Inferior parietal cortex (tissue), 1 donor: ENCODE data around the gene TXLNG.
"Not testable (repeated sequence)": the region's sequence is repeated elsewhere in the genome, so short reads cannot be mapped to it uniquely, and the experiment has no call there.

ENCODE experiments used
- DNase-seq: peaks from one replicate; pipeline ENCODE4 v3.0.0-alpha.2; 2016; ENCODE audit errors: extremely low spot score

Gene TXLNG

DNA sequence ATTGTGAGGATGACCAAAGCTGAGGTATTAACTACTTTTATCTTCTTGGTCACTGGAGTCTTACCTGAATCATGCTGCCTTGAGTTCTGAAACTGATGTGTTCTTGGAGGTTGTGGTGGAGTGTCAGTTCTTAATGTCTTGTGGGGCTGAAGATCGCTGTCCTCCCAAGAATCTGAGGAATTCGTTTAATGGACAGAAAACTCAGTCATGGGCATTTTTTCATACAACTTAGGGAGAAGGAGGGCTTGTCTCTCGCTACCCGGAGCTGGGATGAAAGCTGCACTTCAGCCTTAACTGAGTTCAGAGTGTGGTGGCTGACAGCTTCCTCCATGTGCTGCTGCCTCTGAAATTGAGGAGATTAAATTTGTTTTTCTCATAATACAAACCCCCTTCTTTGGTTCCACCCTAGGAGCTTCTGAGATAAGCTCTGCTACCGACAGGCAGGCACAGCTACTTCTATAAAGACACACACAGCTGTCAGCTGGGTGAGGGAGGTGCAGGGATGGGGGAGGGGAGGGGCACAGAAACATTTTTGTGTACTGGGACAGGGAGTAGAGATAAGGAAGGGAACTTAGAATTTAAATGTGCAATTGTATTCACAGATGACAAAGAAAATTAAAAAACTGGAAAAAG is 53.1 kb downstream of the TXLNG start:
- no peak for DNase-seq

GRCh38 chrX:16839852-16840460 is 53.7 kb downstream of the TXLNG start:
- no peak for DNase-seq

GRCh38 chrX:16842684-16843083 is 56.4 kb downstream of the TXLNG start:
- DNase-seq = no peak

GRCh38 chrX:16843208-16843909 is 57.1 kb downstream of the TXLNG start:
- no peak for DNase-seq

GRCh38 chrX:16845686-16846085 is 59.4 kb downstream of the TXLNG start:
- DNase-seq = no peak

DNA sequence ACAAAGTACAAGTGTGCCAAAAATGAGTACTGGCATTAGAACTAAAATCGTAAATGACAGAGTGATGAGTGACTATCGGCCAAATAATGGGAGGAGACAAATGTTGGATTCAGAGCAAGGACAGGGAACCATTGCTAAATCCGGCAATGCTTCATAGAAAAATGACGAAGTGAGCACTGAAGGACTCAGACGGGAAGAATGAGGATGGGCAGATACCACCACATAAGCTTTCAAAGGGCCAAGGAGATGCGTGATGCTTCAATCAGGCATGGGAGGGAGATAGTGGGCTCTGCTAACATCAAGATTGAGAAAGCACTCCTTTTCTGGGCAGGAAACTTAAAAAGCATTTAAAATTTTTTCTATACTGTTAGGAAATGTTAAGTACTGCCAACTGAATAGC is 62.3 kb downstream of the TXLNG start:
- no peak for DNase-seq

DNA sequence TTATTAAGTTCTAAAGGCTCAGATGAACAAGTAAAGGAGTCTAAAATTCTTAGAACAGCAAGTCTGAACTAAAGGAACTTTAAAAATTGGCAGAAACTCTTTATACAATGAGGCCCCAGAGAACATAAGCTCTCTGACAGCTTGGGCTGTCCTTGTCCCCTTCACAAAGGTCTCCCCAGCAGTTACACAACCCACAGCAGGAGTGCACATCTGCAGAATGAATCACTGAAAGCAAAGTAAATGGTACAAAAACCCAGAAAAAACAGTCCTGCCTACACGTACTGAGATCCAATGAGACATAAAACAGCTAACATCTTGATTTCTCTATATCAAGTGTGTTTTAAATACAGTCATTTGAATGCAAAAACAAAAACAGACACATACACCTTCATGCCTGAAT is 65.2 kb downstream of the TXLNG start:
- no peak for DNase-seq

DNA sequence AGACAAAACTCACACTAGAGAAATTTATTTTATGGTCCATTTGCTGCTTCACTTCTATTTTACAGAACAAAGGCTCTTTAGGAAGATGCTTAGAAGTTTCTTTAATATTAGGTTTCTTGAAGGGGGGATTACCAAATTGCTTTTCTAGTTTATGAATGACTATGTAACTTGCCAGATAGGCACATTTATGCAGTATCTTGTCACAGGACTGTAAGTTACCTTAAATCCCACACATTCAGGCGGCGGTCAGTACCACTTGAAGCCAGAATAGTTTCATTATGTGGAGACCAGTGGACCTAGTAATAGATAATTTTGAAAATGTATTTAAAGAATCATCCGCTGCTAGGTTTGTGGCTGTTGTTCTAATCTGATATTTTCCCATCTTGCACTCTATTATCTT is 65.6 kb downstream of the TXLNG start:
- DNase-seq = no peak

DNA sequence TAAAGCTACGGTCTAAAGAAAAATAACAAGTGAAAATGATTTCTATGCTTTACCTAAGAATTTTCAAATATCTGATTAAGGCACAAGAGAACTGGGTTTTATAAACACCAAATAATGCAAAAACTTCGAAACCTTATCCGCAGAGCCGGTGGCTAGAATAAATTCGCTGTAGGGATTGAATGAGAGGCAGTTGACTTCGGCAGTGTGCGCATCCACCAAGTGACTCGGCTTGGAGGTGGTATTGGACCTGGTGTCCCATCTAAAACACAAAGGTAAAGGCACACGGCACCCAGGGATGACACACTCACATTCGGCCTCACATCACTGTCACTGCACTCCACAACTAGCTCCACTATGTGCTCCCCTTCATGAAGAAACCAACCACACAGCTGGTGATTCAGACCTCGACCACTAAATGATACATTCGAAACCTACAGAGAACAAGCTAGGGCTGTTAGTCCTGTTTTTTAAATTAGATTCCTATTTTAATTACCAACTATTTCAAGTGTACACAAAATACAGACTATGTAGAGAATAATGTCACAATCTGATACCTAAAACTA is 66.4 kb downstream of the TXLNG start:
- DNase-seq = no peak

DNA sequence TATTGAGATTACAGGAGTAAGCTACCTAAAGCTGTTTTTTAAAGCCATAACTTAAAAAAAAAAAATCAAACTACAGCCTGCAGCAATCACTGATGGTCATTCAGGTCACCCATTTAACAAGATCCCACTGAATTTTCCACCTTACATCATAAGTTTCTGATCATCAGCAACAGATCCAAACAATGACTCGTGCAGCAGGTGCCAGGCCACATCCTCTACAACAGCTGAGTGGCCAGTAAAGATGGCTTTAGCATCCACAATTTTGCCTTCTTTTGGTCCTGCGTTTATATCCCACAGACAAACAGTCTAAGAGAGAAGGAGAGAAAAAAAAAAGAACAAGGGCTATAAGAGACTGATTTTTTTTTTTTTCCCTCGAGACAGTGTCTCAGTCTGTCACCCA is 67.3 kb downstream of the TXLNG start:
- DNase-seq = no peak

DNA sequence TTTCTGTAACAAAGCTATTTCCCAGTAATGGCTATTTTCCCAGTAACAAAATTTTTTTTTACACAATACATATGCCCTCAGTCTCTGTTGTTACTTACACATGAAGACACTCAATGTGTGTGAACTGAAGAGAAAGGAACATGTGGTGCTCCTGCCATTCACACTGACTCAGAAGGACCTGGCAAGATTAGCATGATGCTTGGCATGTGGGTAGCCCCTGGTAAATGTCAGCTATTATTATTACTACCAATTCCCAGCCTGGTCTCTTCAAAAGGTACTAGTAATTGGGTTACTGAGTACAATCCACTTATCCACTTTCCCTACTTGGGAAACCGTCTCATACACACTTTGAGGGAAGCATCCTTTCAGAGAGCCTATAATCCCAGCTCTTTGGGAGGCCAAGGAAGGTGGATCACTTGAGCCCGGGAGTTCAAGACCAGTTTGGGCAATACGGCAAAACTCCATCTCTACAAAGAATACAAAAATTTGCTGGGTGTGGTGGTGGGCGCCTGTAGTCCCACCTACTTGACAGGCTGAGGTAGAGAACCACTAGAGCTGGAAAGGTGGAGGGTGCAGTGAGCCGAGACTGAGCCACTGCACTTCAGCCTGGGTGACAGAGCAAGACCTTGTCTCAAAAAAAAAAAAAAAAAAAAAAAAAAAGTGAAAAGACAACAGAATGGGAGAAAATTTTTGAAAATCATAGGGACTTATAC is 69.3 kb downstream of the TXLNG start:
- no peak for DNase-seq

GRCh38 chrX:16856076-16856404 is 69.8 kb downstream of the TXLNG start:
- not testable (repeated sequence) for DNase-seq

DNA sequence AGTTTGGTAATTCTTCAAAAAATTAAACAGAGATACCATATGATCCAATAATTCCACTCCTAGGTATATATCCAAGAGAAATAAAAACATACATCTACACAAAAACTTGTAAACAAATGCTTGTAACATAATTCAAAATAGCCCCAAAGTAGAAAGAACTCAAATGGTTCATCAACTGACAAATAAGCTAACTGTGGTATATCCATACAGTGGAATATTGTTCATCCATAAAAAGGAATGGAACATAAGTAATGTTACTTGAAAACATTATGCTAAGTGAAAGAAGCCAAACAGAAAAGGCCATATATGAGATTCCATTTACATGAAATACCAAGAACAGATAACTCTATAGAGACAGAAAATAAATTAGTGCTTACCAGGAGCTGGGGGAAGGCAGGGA is 70.5 kb downstream of the TXLNG start:
- no peak for DNase-seq

DNA sequence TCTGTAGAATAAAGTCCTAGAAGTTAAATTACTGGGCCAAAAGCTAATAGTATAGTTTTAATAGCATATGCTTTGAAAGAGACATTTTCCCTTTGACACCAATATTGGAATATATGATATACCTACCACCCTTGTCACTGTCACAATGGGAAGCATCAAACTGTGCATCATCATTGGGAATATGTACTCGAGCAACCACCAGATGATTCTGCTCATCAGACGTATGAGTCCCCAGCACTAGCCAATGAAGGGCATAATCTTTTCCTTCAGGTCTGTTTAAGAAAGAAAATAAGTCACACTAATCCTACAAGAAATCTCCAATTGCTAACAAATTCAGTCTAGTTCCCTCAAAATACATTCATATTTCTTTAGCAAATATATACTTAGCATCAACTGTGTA is 76.6 kb downstream of the TXLNG start:
- DNase-seq = no peak

- DNase-seq = no peak
Measured at GRCh38 chrX:16867947-16868346, 81.7 kb downstream of the TXLNG start.

DNA sequence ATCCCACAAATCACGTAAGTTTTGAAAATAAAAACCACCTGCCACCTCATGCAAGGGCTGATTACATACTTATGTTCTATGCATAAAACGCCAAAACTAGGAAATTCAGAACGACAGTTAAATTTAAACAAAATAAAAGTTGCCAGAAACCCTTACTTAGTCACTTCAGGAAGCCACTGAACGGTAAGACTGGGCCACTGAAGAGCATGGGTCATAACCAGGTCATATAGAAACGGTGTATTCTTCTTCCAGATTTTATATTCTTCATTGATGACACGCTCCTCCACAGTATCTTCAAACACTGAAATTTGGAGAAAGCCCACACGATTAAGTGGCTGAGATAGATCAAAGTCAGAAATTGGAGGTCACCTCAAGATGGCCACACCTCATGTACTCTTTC is 82.7 kb downstream of the TXLNG start:
- no peak for DNase-seq

DNA sequence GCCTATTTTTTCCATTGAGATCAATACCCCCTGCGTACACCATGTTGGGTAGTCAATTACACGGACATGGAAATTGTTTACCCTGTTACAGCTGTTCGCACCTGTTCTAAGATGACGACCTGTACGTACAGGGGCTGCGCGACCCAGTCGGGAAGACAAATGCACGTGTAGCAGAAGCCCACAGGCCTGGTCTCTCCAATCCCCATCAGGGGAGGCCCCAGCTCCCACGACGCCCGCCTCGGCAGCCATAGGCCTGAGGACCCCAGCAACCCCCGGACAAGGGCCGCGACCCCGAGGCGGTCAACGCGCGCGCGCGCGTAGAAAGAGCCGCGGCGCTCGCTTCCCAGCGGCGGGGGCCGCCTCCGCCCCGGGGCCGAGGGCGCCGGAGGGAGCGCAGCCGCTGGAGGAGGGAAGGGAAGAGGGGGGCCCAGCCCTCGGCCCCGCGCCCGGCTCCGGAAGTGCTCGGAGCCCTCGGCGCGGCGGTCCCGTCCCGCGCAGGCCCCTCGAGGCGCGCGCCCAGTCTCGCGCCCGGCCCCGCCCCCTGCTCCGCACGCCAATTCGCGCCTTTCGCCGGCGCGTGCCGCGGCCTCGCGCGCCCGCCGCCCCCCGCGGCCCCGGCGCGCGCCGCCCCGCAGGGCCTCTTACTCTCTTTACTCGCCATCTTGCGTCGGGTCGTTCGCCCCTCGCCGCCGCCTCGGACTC is 83.3 kb downstream of the TXLNG start:
- DNase-seq = no peak

DNA sequence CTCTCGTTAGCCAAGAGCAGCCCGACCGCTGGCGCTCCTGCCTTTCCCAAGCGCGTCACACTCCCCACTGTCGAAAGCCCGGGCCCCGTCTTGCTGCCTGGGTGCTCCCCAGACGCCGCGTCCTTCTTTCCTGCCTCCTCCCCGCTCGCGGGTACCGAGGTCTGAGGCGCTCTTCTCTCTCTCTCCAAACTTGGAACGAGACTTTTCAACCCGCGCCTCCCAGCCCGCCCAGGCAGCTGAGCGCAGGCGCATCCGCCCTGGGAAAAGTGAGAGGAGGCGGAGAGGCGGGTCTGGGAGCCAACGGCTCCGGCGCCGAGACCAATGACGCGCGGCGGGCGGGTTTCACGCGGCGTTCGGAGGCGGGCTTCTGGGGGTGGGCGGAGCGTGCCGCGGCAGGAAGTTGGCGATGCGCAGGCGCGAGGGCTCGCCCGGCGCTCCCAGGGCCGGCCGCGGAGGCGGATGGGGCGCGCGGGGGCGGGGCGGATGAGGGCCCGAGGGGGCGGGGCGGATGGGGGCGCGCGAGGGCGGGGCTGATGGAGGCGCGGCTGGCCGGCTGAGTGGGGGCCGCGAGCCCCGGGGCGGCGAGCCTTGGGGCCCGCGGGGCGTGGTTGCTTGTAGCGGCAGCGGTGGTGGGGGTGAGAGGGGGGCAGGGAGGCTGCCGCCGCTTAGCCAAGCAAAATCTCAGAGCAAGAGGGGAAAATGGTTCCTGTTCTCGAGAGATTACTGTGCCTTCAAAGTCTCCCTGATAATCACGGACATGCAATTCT is 84.0 kb downstream of the TXLNG start, which contains the start of gene RBBP7:
Gene RBBP7, minus strand, starts transcription at position 268 of the 767 bp plus-strand sequence. CDS start 309 bp downstream, outside the sequence.
- DNase-seq = peak; percentile 84

DNA sequence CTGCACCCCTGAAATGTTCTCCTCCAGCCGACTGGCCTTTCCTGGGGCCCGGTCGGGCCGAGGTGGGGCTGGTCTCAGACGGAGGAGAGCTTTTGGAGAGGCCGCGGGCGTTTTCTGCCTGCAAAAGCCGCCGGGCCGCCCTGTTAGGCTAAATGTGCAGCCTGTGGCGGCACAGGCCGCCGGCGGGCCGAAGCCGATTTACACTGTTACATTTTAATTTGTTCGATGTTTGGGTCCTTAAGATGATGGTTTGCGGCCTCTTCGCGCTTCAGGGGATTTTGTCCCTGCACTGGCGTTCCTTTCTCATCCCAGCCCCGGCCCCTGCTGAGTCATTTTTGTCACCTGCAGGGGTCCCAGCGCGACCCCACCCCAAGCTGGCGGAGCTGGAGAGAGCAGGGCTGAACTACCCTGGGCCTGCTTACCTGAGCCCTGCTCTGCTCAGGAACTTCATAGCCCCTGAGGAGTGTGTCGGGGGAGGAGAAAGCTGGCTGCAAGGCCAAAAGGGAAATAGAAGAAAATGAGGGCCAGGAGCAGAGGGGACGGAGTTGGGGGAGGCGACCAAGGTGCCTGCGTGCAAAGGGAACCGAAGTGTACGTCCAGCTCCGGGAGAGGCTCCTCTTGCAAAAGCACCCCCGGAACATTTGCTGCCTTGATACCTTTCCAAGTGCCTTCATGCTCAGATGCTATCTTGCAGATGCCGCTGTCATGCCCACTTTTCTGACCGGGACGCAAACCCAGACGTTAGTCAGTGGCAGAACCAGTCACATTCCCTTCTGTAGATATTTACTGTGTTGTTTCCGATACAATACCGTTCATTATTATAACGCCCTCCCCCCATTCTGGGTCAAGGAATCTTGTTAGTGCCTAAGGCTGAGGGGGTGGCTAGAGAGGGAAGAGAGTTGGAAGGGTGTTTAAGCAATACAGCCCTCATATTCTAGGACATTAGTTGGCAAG is 84.9 kb downstream of the TXLNG start:
- peak; percentile 21 for DNase-seq

DNA sequence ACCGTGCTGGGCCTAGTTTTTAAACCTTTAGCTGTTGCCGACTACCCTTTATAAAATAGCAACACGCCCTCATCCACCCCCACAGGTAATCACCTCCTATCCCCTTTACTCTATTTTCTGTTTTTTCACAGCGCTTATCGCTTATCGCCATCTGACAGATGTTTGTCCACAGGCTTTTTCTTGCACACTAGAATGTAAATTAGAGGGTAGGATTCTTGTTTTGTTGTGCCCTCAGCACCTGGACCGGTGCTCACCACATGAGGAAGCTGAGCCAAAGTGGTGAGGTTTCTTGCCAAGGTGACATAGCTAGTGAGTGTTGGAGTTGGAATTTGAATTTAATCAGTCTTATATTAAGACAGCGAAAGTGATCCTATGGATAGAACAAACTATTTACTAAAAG is 86.8 kb downstream of the TXLNG start:
- no peak for DNase-seq
